Measurements from ENCODE around the gene PIM1. TPM values are rescaled to one million over a fixed set of nuclear protein-coding genes. Genes with fewer than 3 reads are reported as not detected.

PIM1 gene
- total and polyA plus RNA-seq, 9 of the 15 experiments (the other 6 are each of a cell fraction or from before 2014, with no cell fraction given), result 19.0 to 789 (median 212) TPM

GRCh38 chr6:37162740-37163139 is 7.2 kb upstream of the PIM1 start:
- Histone ChIP-seq H3K27me3 (ENCODE audit: control insufficient read depth in 2 of 2, insufficient read depth in 2 of 2, low read length in 2 of 2) (no peaks in the 10 kb centered on the region), H2AFZ (ENCODE audit: low read depth, low read length) (no peak overlapping the region), H3K36me3 (ENCODE audit: control insufficient read depth, insufficient read depth, low read length) (no peaks in the 10 kb centered on the region), H3K4me2 (ENCODE audit: insufficient read depth, low read length) (no peak overlapping the region), H3K4me3 (no peak overlapping the region), H3K9me3 (replicated peaks; ENCODE audit: control insufficient read depth, insufficient read depth, low read depth, low read length) (no peaks in the 10 kb centered on the region), H3K9me1 (ENCODE audit: control insufficient read depth, insufficient read depth, low read length) (no peaks in the 10 kb centered on the region), H3K27ac (ENCODE audit: extremely low read depth, low read depth, low read length) (no peak overlapping the region), H3K4me1 (replicated peaks in 1 of 2; ENCODE audit: control insufficient read depth in 2 of 2, insufficient read depth in 2 of 2, low read length in 2 of 2) (peaks cover 16 to 23% of the 10 kb centered on the region in 2 experiments; a peak in 4 of 5 replicates), H4K20me1 (replicated peaks; ENCODE audit: control insufficient read depth, insufficient read depth, low read length) (no peaks in the 10 kb centered on the region), H3K9ac (ENCODE audit: insufficient read depth in 1 of 2, low read depth in 2 of 2, low read length in 2 of 2) (no peak overlapping the region), H3K79me2 (ENCODE audit: control insufficient read depth, insufficient read depth, low read length) (no peaks in the 10 kb centered on the region)
- no TSS peak for BruUV-seq (replicated peaks)
- in situ Hi-C loops (cut with MboI) (no loop called here), intact Hi-C loops (cut with micrococcal nuclease) (no loop called here)
- ChIA-PET POLR2A (no interaction called here), CTCF (ENCODE audit: low intra/inter-chr PET ratio) (no interaction called here)
- FAIRE-seq (no peak), ATAC-seq (no peak), DNase-seq (ENCODE audit: extremely low read depth in 1 of 4, low spot score in 3 of 4) (no peak)
- WGBS (ENCODE audit: insufficient coverage, low coverage, missing lambda C conversion rate), result 69% methylated on average over 4 of the region's 4 CpGs
- TF ChIP-seq ZBTB7A (IDR thresholded peaks at IDR 0.05; ENCODE audit: borderline replicate concordance, control insufficient read depth, low read depth, low read length), result no peak
- no peak for TF ChIP-seq ELF2 (CRISPR knock-in tag; IDR thresholded peaks at IDR 0.05)
- TF ChIP-seq, protein P1, sequence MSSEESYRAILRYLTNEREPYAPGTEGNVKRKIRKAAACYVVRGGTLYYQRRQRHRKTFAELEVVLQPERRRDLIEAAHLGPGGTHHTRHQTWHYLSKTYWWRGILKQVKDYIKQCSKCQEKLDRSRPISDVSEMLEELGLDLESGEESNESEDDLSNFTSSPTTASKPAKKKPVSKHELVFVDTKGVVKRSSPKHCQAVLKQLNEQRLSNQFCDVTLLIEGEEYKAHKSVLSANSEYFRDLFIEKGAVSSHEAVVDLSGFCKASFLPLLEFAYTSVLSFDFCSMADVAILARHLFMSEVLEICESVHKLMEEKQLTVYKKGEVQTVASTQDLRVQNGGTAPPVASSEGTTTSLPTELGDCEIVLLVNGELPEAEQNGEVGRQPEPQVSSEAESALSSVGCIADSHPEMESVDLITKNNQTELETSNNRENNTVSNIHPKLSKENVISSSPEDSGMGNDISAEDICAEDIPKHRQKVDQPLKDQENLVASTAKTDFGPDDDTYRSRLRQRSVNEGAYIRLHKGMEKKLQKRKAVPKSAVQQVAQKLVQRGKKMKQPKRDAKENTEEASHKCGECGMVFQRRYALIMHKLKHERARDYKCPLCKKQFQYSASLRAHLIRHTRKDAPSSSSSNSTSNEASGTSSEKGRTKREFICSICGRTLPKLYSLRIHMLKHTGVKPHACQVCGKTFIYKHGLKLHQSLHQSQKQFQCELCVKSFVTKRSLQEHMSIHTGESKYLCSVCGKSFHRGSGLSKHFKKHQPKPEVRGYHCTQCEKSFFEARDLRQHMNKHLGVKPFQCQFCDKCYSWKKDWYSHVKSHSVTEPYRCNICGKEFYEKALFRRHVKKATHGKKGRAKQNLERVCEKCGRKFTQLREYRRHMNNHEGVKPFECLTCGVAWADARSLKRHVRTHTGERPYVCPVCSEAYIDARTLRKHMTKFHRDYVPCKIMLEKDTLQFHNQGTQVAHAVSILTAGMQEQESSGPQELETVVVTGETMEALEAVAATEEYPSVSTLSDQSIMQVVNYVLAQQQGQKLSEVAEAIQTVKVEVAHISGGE (CRISPR knock-in tag; IDR thresholded peaks at IDR 0.05), result no peak
- TF ChIP-seq IRF1 (CRISPR knock-in tag; IDR thresholded peaks at IDR 0.05; ENCODE audit: borderline replicate concordance), result no peak
- no peak for TF ChIP-seq EGR1 (conservative IDR thresholded peaks at IDR 0.05)
- no peak for TF ChIP-seq ZNF830 (CRISPR knock-in tag; IDR thresholded peaks at IDR 0.05)
- TF ChIP-seq MCM3 (IDR thresholded peaks at IDR 0.05), result no peak
- no peak for TF ChIP-seq SAFB2 (IDR thresholded peaks at IDR 0.05; ENCODE audit: borderline replicate concordance, low read depth, low read length, severe bottlenecking)
- TF ChIP-seq ZNF224 (CRISPR knock-in tag; IDR thresholded peaks at IDR 0.05), result no peak
- TF ChIP-seq FOXO4 (CRISPR knock-in tag; IDR thresholded peaks at IDR 0.05), result no peak
- no peak for TF ChIP-seq EP300 (IDR thresholded peaks at IDR 0.05; ENCODE audit: low read length)
- TF ChIP-seq ZNF263 (CRISPR knock-in tag; IDR thresholded peaks at IDR 0.05; ENCODE audit: borderline replicate concordance), result no peak
- no peak for TF ChIP-seq CBX8 (IDR thresholded peaks at IDR 0.05; ENCODE audit: borderline replicate concordance, extremely low read depth, low read depth, low read length, poor library complexity, severe bottlenecking)
- no peak for TF ChIP-seq UBTF (IDR thresholded peaks at IDR 0.05; ENCODE audit: borderline replicate concordance in 1 of 2, low read depth in 2 of 2, low read length in 2 of 2)
